ENCODE results near the gene ROR1.

Gene ROR1

DNA sequence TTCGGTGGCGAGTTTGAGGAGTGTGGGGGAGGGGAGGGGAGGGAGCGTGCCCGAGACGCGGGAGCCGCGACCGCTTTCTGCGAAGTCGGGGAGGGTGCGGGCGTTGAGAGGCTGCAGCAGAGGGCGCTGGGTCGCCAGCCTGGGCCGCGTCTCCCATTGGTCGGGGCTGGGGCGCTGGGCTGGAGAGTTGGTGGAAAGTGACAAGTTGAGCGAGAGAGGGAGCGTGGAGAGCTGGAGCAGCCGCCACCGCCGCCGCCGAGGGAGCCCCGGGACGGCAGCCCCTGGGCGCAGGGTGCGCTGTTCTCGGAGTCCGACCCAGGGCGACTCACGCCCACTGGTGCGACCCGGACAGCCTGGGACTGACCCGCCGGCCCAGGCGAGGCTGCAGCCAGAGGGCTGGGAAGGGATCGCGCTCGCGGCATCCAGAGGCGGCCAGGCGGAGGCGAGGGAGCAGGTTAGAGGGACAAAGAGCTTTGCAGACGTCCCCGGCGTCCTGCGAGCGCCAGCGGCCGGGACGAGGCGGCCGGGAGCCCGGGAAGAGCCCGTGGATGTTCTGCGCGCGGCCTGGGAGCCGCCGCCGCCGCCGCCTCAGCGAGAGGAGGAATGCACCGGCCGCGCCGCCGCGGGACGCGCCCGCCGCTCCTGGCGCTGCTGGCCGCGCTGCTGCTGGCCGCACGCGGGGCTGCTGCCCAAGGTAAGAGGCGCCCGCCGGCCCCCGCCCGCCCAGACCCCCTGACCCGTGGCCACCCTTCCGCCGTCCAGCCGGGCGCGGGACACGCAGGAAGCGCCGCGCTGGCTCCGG is at the start of gene ROR1 (continued):
- no peak for TF ChIP-seq ZNF175 (tag by site-specific recombination; IDR thresholded peaks at IDR 0.05)
- no peak; the same call in 1 of the 2 replicates for TF ChIP-seq OSR2 (tag by site-specific recombination; IDR thresholded peaks at IDR 0.05)
- TF ChIP-seq ZNF223 (tag by site-specific recombination; IDR thresholded peaks at IDR 0.05): no peak
- TF ChIP-seq ZBTB48 (tag by site-specific recombination; IDR thresholded peaks at IDR 0.05): peak; percentile 99
- TF ChIP-seq ZNF677 (tag by site-specific recombination; IDR thresholded peaks at IDR 0.05): no peak
- TF ChIP-seq ZNF341 (tag by site-specific recombination; IDR thresholded peaks at IDR 0.05; ENCODE audit: low read depth): peak; percentile 92
- peak; percentile 41 for TF ChIP-seq KLF9 (tag by site-specific recombination; IDR thresholded peaks at IDR 0.05; ENCODE audit: low read depth)
- no peak for TF ChIP-seq ZNF239 (tag by site-specific recombination; IDR thresholded peaks at IDR 0.05)
- TF ChIP-seq, protein P1, sequence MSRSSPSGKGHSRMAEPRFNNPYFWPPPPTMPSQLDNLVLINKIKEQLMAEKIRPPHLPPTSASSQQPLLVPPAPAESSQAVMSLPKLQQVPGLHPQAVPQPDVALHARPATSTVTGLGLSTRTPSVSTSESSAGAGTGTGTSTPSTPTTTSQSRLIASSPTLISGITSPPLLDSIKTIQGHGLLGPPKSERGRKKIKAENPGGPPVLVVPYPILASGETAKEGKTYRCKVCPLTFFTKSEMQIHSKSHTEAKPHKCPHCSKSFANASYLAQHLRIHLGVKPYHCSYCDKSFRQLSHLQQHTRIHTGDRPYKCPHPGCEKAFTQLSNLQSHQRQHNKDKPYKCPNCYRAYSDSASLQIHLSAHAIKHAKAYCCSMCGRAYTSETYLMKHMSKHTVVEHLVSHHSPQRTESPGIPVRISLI (tag by site-specific recombination; IDR thresholded peaks at IDR 0.05): no peak
- TF ChIP-seq ZNF404 (tag by site-specific recombination; IDR thresholded peaks at IDR 0.05): no peak
- TF ChIP-seq ZNF624 (tag by site-specific recombination; IDR thresholded peaks at IDR 0.05): no peak
- TF ChIP-seq IKZF3 (tag by site-specific recombination; IDR thresholded peaks at IDR 0.05): peak; percentile 75
- TF ChIP-seq, protein P2, sequence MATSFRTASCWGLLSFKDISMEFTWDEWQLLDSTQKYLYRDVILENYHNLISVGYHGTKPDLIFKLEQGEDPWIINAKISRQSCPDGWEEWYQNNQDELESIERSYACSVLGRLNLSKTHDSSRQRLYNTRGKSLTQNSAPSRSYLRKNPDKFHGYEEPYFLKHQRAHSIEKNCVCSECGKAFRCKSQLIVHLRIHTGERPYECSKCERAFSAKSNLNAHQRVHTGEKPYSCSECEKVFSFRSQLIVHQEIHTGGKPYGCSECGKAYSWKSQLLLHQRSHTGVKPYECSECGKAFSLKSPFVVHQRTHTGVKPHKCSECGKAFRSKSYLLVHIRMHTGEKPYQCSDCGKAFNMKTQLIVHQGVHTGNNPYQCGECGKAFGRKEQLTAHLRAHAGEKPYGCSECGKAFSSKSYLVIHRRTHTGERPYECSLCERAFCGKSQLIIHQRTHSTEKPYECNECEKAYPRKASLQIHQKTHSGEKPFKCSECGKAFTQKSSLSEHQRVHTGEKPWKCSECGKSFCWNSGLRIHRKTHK (tag by site-specific recombination; IDR thresholded peaks at IDR 0.05): no peak
- no peak for TF ChIP-seq ZNF48 (tag by site-specific recombination; IDR thresholded peaks at IDR 0.05)
- TF ChIP-seq, protein P3, sequence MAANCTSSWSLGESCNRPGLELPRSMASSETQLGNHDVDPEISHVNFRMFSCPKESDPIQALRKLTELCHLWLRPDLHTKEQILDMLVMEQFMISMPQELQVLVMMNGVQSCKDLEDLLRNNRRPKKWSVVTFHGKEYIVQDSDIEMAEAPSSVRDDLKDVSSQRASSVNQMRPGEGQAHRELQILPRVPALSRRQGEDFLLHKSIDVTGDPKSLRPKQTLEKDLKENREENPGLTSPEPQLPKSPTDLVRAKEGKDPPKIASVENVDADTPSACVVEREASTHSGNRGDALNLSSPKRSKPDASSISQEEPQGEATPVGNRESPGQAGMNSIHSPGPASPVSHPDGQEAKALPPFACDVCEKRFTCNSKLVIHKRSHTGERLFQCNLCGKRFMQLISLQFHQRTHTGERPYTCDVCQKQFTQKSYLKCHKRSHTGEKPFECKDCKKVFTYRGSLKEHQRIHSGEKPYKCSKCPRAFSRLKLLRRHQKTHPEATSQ (tag by site-specific recombination; IDR thresholded peaks at IDR 0.05): no peak
- peak; percentile 92 for TF ChIP-seq ZNF501 (tag by site-specific recombination; IDR thresholded peaks at IDR 0.05)
- TF ChIP-seq, protein P4, sequence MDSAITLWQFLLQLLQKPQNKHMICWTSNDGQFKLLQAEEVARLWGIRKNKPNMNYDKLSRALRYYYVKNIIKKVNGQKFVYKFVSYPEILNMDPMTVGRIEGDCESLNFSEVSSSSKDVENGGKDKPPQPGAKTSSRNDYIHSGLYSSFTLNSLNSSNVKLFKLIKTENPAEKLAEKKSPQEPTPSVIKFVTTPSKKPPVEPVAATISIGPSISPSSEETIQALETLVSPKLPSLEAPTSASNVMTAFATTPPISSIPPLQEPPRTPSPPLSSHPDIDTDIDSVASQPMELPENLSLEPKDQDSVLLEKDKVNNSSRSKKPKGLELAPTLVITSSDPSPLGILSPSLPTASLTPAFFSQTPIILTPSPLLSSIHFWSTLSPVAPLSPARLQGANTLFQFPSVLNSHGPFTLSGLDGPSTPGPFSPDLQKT (IDR thresholded peaks at IDR 0.05; ENCODE audit: borderline replicate concordance, low read depth, low read length): no peak
- TF ChIP-seq HOXC10 (CRISPR knock-in tag; IDR thresholded peaks at IDR 0.05): no peak
- TF ChIP-seq ZNF433 (tag by site-specific recombination; IDR thresholded peaks at IDR 0.05; ENCODE audit: low read depth): no peak
- TF ChIP-seq ZXDB (tag by site-specific recombination; IDR thresholded peaks at IDR 0.05): peak; percentile 76
- no peak for TF ChIP-seq ZNF558 (tag by site-specific recombination; IDR thresholded peaks at IDR 0.05)
- no peak for TF ChIP-seq ZNF555 (tag by site-specific recombination; conservative IDR thresholded peaks at IDR 0.05)
- 0 out of 2 replicates have a peak, but pooled peaks have one; percentile 16 for TF ChIP-seq TRIM28 (IDR thresholded peaks at IDR 0.05; ENCODE audit: borderline replicate concordance, low read length)
- TF ChIP-seq, protein P5, sequence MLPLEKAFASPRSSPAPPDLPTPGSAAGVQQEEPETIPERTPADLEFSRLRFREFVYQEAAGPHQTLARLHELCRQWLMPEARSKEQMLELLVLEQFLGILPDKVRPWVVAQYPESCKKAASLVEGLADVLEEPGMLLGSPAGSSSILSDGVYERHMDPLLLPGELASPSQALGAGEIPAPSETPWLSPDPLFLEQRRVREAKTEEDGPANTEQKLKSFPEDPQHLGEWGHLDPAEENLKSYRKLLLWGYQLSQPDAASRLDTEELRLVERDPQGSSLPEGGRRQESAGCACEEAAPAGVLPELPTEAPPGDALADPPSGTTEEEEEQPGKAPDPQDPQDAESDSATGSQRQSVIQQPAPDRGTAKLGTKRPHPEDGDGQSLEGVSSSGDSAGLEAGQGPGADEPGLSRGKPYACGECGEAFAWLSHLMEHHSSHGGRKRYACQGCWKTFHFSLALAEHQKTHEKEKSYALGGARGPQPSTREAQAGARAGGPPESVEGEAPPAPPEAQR (tag by site-specific recombination; IDR thresholded peaks at IDR 0.05): no peak
- TF ChIP-seq ZNF707 (tag by site-specific recombination; IDR thresholded peaks at IDR 0.05): no peak
- no peak for TF ChIP-seq ZFP3 (tag by site-specific recombination; IDR thresholded peaks at IDR 0.05; ENCODE audit: low read depth)
- TF ChIP-seq REPIN1 (tag by site-specific recombination; IDR thresholded peaks at IDR 0.05; ENCODE audit: low read depth): no peak
- TF ChIP-seq, protein P6, sequence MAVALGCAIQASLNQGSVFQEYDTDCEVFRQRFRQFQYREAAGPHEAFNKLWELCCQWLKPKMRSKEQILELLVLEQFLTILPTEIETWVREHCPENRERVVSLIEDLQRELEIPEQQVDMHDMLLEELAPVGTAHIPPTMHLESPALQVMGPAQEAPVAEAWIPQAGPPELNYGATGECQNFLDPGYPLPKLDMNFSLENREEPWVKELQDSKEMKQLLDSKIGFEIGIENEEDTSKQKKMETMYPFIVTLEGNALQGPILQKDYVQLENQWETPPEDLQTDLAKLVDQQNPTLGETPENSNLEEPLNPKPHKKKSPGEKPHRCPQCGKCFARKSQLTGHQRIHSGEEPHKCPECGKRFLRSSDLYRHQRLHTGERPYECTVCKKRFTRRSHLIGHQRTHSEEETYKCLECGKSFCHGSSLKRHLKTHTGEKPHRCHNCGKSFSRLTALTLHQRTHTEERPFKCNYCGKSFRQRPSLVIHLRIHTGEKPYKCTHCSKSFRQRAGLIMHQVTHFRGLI (tag by site-specific recombination; IDR thresholded peaks at IDR 0.05): no peak; the same call in none of the 2 replicates
- TF ChIP-seq, protein P7, sequence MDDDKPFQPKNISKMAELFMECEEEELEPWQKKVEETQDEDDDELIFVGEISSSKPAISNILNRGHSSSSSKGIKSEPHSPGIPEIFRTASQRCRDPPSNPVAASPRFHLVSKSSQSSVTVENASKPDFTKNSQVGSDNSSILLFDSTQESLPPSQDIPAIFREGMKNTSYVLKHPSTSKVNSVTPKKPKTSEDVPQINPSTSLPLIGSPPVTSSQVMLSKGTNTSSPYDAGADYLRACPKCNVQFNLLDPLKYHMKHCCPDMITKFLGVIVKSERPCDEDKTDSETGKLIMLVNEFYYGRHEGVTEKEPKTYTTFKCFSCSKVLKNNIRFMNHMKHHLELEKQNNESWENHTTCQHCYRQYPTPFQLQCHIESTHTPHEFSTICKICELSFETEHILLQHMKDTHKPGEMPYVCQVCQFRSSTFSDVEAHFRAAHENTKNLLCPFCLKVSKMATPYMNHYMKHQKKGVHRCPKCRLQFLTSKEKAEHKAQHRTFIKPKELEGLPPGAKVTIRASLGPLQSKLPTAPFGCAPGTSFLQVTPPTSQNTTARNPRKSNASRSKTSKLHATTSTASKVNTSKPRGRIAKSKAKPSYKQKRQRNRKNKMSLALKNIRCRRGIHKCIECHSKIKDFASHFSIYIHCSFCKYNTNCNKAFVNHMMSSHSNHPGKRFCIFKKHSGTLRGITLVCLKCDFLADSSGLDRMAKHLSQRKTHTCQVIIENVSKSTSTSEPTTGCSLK (tag by site-specific recombination; IDR thresholded peaks at IDR 0.05): no peak
- no peak for TF ChIP-seq ZNF221 (tag by site-specific recombination; IDR thresholded peaks at IDR 0.05; ENCODE audit: borderline replicate concordance)
- no peak for TF ChIP-seq ZNF792 (tag by site-specific recombination; IDR thresholded peaks at IDR 0.05)

Data from HEK293 (cell line).